WTC11 (cell line): ENCODE measurements around the gene FERMT3.

Experiments
- CBFB ChIP-seq: sonication (generic); formaldehyde crosslinking; IDR thresholded peaks from 2 replicates; pipeline ENCODE4 v1.8.1; 2022; ENCODE audit warnings: mild to moderate bottlenecking, low read depth, missing genetic modification reagents
- MAX ChIP-seq: sonication (generic); formaldehyde crosslinking; IDR thresholded peaks from 2 replicates; pipeline ENCODE4 v1.8.0; 2022; ENCODE audit warnings: mild to moderate bottlenecking, missing genetic modification reagents
- NR3C1 ChIP-seq: sonication (generic); formaldehyde crosslinking; conservative IDR thresholded peaks from 2 replicates; pipeline ENCODE4 v1.8.1; 2023; ENCODE audit warnings: low read depth, mild to moderate bottlenecking, missing genetic modification reagents
- TF ChIP-seq, protein P1 (sequence below): fragments of 200-600 bp; IDR thresholded peaks from 2 replicates; pipeline ENCODE4 v1.8.0; 2022; ENCODE audit warnings: antibody characterized with exemption

GRCh38 chr11:64245401-64245796 lies 38.9 kb downstream of the FERMT3 start:
- TF ChIP-seq MAX (CRISPR knock-in tag): no peak
- TF ChIP-seq, protein P1, sequence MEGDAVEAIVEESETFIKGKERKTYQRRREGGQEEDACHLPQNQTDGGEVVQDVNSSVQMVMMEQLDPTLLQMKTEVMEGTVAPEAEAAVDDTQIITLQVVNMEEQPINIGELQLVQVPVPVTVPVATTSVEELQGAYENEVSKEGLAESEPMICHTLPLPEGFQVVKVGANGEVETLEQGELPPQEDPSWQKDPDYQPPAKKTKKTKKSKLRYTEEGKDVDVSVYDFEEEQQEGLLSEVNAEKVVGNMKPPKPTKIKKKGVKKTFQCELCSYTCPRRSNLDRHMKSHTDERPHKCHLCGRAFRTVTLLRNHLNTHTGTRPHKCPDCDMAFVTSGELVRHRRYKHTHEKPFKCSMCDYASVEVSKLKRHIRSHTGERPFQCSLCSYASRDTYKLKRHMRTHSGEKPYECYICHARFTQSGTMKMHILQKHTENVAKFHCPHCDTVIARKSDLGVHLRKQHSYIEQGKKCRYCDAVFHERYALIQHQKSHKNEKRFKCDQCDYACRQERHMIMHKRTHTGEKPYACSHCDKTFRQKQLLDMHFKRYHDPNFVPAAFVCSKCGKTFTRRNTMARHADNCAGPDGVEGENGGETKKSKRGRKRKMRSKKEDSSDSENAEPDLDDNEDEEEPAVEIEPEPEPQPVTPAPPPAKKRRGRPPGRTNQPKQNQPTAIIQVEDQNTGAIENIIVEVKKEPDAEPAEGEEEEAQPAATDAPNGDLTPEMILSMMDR: no peak
- no peak for TF ChIP-seq CBFB (CRISPR knock-in tag)
- TF ChIP-seq NR3C1 (CRISPR knock-in tag): no peak
